NK-92 treated with Interleukin-12 subunit alpha and Interleukin-12 subunit beta, amount 100 ng/mL, for 24 hours (cell line): ENCODE measurements around the gene GABBR2.

Experiments used
- DNase-seq: peaks from one replicate; lab custom pipeline; 2025; lab: John Stamatoyannopoulos, UW

The GABBR2 gene

GRCh38 chr9:98570055-98570454 lies 138.7 kb downstream of the GABBR2 start:
- no peak for DNase-seq

GRCh38 chr9:98569491-98569890 lies 139.2 kb downstream of the GABBR2 start:
- no peak for DNase-seq

- DNase-seq: no peak
Observed at GRCh38 chr9:98568909-98569469, 139.7 kb downstream of the GABBR2 start.

- DNase-seq: no peak
Observed at GRCh38 chr9:98568234-98568908, 140.4 kb downstream of the GABBR2 start.

GRCh38 chr9:98567540-98568233 lies 141.0 kb downstream of the GABBR2 start:
- DNase-seq: no peak

- no peak for DNase-seq
Observed at GRCh38 chr9:98565152-98566135, 143.3 kb downstream of the GABBR2 start.

- DNase-seq: no peak
Observed at GRCh38 chr9:98564714-98565113, 144.0 kb downstream of the GABBR2 start.

- no peak for DNase-seq
Observed at GRCh38 chr9:98563988-98564387, 144.7 kb downstream of the GABBR2 start.

GRCh38 chr9:98563212-98563907 lies 145.4 kb downstream of the GABBR2 start:
- no peak for DNase-seq

GRCh38 chr9:98559561-98559960 lies 149.2 kb downstream of the GABBR2 start:
- no peak for DNase-seq

- DNase-seq: no peak
Observed at GRCh38 chr9:98558575-98558974, 150.2 kb downstream of the GABBR2 start.

GRCh38 chr9:98556511-98556910 lies 152.2 kb downstream of the GABBR2 start:
- no peak for DNase-seq

- DNase-seq: no peak
Observed at GRCh38 chr9:98555651-98556465, 152.9 kb downstream of the GABBR2 start.

- no peak for DNase-seq
Observed at GRCh38 chr9:98554752-98555151, 154.0 kb downstream of the GABBR2 start.

- no peak for DNase-seq
Observed at GRCh38 chr9:98552331-98552730, 156.4 kb downstream of the GABBR2 start.

GRCh38 chr9:98551511-98552286 lies 157.0 kb downstream of the GABBR2 start:
- no peak for DNase-seq

- DNase-seq: no peak
Observed at GRCh38 chr9:98550206-98550820, 158.4 kb downstream of the GABBR2 start.

- no peak for DNase-seq
Observed at GRCh38 chr9:98549401-98549800, 159.3 kb downstream of the GABBR2 start.

GRCh38 chr9:98547606-98548005 lies 161.1 kb downstream of the GABBR2 start:
- DNase-seq: no peak
